NK-92 (cell line): ENCODE results near the gene ECSCR.
"Not testable (repeated sequence)": the region's sequence is repeated elsewhere in the genome, so short reads cannot be mapped to it uniquely, and the experiment has no call there.

ENCODE experiments used
- DNase-seq: peaks from one replicate; lab custom pipeline; 2025; ENCODE audit not compliant: unreplicated experiment; lab: John Stamatoyannopoulos, UW

ECSCR gene, protein sequence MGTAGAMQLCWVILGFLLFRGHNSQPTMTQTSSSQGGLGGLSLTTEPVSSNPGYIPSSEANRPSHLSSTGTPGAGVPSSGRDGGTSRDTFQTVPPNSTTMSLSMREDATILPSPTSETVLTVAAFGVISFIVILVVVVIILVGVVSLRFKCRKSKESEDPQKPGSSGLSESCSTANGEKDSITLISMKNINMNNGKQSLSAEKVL

DNA sequence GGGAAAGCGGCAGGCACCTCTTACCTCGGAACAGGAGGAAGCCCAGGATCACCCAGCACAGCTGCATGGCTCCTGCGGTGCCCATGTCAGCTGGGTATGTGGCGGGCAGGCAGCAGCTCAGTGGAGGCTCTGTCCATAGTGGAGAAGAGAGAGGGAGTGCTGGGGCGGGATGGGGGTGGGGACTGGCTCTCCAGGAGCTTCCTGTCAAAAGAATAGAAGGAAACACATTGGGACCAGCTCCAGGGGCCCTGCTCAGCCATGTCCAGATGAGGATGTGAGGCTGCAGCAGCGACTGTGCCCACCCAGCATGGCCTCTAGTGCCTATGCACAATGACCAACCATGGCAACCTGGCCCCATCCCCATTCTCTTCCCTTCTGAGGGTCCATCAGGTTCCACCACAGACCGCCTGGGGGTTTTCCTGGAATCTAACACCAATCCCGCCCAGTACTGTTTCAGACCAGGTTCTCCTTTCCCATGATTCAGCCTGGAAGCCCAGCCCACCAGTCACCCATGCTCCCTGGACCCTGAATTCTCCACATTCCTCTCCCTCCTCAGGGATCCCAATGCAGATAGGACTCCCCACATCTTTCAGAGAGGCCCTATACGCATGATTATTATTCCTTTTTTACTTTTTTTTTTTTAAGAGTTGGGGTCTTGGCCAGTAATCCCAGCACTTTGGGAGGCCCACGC lies at the start of gene ECSCR:
ECSCR (minus strand) TSS at position 158 of the 691 bp plus-strand sequence; CDS start at position 85, 73 bp downstream.
- no peak for DNase-seq

DNA sequence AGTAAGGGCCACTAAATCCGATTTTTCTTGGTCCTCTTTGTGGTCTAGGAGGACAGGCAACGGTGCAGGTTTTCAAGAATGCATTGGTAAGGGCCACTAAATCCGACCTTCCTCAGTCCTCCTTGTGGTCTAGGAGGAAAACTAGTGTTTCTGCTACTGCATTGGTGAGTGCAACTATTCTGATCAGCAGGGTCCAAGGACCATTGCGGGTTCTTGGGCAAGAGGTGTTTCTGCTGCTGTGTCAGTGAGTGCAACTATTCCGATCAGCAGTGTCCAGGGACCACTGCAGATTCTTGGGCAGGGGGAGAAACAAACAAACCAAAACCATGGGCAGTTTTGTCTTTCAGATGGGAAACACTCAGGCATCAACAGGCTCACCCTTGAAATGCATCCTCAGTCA lies 42.2 kb upstream of the ECSCR start:
- DNase-seq = not testable (repeated sequence)

DNA sequence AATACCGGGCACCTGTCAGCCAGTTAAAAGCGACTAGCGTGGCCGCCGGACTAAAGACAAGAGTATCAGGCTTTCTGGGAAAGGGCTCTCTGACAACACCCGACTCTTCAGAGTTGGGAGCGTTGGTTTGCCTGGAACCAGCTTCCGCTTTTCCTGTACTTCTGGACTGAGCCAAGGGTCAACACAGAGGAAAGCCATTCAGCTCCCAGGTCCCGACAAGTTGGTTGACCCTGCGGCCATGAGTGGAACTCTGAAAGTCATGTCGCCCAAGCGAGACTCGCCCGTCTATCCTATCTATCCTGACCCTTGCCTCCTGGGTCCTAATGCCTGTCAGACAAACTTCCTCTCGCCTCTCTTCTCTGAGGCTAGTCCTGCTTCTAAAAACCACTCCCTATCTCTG lies 41.3 kb upstream of the ECSCR start:
- DNase-seq = not testable (repeated sequence)

DNA sequence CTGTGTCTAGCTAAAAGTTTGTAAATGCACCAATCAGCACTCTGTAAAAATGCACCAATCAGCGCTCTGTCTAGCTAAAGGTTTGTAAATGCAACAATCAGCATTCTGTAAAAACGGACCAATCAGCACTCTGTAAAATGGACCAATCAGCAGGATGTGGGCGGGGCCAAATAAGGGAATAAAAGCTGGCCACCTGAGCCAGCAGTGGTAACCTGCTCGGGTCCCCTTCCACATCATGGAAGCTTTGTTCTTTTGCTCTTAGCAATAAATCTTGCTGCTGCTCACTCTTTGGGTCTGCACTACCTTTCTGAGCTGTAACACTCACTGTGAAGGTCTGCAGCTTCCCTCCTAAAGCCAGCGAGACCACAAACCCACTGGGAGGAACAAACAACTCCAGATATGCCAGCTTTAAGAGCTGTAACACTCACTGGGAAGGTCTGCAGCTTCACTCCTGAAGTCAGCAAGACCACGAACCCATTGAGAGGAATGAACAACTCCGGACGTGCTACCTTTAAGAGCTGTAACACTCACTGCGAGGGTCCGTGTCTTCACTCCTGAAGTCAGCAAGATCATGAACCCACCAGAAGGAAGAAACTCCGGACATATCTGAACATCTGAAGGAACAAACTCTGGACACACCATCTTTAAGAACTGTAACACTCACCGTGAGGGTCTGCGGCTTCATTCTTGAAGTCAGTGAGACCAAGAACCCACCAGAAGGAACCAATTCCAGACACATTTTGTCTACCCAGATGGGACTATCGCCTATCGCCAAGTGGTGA lies 40.7 kb upstream of the ECSCR start:
- not testable (repeated sequence) for DNase-seq

DNA sequence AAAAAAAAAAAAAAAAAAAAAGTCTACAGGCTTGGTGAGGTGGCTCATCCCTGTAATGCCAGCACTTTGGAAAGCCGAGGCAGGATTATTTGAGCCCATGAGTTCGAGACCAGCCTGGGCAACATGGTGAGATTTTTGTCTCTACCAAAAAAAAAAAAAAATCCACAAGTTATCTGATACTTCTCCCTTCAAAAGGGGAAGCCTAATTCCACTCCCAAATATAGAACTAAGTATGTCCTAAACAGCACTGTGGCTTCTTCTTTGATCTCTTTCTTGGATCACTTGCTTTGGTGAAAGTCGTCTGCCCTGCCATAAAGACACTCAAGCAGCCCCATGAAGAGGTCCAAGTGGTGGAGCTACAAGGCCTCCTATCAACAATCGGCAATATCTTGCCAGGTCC lies 38.8 kb upstream of the ECSCR start:
- no peak for DNase-seq

- no peak for DNase-seq
Measured at GRCh38 chr5:139495638-139496435, 33.3 kb upstream of the ECSCR start.

DNA sequence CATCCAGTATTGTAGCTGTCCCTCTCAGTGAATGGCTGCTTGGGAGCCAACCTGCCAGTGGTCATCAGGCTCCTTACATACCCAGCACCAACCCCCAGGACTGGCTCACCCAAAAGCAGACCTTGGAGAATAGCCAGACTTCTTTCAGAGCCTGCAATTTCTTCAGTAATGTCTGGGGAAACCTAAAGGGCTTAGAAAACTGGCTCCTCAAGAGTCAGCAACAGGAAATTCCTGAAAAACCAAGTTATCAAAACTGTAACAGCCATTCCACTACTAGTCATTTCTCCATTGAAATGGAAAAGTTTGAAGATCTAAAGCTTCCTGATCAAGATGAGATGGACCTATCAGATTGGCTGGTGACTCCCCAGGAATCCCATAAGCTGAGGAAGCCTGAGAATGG lies 32.3 kb upstream of the ECSCR start:
- no peak for DNase-seq

GRCh38 chr5:139494256-139494655 lies 31.7 kb upstream of the ECSCR start:
- no peak for DNase-seq

GRCh38 chr5:139492700-139493192 lies 30.2 kb upstream of the ECSCR start:
- no peak for DNase-seq

GRCh38 chr5:139488260-139488659 lies 25.7 kb upstream of the ECSCR start:
- DNase-seq = no peak

DNA sequence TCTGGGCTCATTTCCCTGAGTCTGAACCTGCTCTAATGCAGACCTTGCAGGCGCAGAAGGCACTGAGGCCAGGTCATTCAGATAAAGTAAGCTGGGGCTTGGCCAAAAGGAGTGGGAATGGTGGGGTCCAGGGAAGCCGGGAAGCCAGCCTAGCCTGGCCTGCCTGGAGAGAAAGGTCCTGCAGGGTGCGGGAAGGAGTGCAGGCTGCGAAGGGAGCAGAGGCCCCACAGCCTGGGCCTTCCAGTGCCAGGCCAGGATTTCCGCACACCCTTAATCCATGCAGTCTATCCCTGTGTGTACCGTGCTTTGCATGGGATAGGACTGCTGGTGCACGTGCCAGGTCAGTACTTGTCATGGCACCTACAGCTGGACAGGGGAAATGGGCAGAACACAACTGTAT lies 23.7 kb upstream of the ECSCR start:
- DNase-seq = no peak

DNA sequence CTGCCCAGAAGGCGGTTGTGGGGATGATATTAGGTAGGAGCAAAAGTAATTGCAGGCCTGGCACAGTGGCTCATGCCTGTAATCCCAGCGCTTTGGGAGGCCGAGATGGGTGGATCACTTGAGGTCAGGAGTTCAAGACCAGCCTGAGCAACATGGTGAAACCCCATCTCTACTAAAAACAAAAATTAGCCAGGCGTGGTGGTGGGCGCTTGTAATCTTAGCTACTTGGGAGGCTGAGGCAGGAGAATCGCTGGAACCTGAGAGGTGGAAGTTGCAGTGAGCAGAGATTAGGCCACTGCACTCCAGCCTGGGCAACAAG lies 20.3 kb upstream of the ECSCR start:
- DNase-seq = not testable (repeated sequence)

- no peak for DNase-seq
Measured at GRCh38 chr5:139482050-139482889, 19.7 kb upstream of the ECSCR start, which contains the start of gene STING1. STING1 (minus strand) TSS chr5:139482758; CDS start chr5:139481704, 1,054 bp downstream.

GRCh38 chr5:139481580-139482049 lies 19.1 kb upstream of the ECSCR start:
- DNase-seq = no peak

DNA sequence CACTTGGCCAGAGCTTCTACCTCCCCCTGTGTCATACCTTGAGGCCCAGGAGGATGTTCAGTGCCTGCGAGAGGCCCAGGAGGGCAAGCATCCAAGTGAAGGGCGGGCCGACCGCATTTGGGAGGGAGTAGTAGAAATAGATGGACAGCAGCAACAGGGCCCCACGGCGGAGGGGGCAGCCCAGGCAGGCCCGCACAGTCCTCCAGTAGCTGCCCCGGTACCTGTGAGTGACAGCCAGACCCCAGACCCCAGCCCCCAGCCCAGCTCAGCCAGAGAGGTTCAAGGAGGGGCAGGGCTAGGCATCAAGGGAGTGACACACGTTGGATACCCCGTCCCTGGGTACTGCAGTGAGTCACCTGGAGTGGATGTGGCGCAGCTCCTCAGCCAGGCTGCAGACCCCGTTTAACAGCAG lies 18.6 kb upstream of the ECSCR start:
- no peak for DNase-seq

DNA sequence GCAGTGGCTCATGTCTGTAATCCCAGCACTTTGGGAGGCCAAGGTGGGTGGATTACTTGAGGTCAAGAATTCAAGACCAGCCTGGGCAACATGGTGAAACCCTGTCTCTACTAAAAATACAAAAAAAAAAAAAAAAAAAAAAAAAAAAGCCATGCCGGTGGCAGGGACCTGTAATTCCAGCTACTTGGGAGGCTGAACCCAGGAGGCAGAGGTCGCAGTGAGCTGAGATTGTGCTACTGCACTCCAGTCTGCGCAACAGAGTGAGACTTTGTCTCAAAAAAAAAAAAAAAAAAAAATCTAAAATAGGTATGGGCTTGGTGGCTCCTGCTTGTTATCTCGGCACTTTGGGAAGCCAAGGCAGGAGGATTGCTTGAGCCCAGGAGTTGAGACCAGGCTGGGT lies 17.2 kb upstream of the ECSCR start:
- not testable (repeated sequence) for DNase-seq

GRCh38 chr5:139478657-139479423 lies 16.3 kb upstream of the ECSCR start:
- DNase-seq = not testable (repeated sequence)

GRCh38 chr5:139475865-139476617 lies 13.5 kb upstream of the ECSCR start:
- no peak for DNase-seq
